HS-27A (cell line): ENCODE results near the gene NDST3.

Experiments used
- DNase-seq: peaks from one replicate; pipeline ENCODE4 v3.0.0-alpha.2; 2012; ENCODE audit warnings: low read depth, missing footprints

Gene NDST3

GRCh38 chr4:118034053-118034785 lies at the start of gene NDST3:
Gene NDST3 (plus strand): TSS chr4:118034486. CDS start chr4:118053911, 19,425 bp downstream.
- DNase-seq, result no peak

- DNase-seq, result no peak
These were observed 48.0 kb upstream of the NDST3 start for GRCh38 chr4:117986321-117986720.

- DNase-seq, result no peak
These were observed 46.8 kb upstream of the NDST3 start for GRCh38 chr4:117987464-117987863.

GRCh38 chr4:117996891-117997290 lies 37.4 kb upstream of the NDST3 start:
- no peak for DNase-seq

DNA sequence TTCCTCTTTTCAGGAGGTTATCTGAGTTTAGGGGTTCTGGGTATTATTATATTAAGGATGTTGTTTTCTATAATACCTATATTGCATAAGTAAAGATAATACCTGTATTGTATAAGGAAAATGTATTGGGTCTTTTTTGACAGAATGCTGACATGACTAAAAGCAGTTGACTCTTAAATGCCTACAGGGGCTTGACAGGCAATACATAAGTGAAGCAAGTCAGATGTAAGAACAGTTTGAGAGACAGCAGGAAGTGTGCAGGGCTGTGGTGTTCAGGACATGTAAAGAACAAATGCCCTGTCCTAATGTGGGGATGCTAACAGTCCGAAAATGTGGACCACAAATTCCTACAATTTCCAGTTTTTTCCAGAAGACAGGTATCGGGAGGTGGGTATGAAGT lies 30.2 kb upstream of the NDST3 start:
- DNase-seq, result no peak

- no peak for DNase-seq
These were observed 28.4 kb upstream of the NDST3 start for GRCh38 chr4:118005883-118006282.

GRCh38 chr4:118012142-118012541 lies 22.1 kb upstream of the NDST3 start:
- DNase-seq, result no peak

DNA sequence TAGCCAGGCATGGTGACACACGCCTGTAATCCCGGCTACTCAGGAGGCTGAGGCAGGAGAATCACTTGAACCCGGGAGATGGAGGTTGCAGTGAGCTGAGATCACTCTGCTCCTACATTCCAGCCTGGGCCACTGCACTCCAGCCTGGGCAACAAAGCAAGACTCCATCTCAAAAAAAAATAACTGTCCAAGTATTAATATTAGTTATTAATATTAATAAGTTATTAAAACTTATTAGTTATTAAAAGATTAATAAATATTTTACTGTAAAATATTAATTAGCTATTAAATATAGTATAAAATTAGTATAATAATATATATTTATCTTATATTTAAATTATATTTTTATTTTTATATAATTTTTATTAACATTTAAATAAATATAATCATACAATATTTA lies 19.5 kb upstream of the NDST3 start:
- no peak for DNase-seq

DNA sequence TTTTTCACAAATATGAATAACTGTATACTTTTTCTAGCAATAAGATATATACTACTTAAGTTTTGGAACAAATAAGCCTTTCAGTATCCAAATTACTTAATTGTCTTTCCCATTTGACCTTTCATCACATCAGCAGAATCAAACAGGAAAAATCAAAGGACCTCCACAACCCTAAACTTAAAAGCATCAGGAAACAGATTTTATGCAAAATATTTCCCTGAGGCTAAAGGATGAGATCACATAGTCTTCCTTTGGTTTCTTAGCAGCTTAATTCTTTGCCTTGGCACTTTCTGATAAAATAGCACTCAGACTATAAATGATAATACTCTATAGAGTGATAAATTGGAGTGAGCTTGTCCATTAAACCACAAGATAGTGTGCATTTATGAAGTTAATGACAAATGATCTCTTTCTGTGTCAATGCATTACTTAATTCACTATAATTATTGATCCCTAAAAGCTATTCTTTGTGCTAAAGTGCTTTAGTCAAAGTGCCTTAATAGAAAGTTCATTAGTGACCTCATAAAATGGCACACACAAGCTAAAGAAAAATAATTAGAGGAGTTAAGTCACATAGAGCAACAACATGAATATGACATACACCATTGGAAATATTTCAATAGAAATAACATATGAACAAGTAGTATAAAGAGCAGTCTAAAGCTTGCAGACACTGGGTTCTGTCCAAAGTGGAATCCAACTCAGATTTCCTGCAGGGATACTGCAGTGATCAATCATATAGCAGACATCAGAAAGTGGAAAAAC lies 15.7 kb upstream of the NDST3 start:
- DNase-seq, result no peak

DNA sequence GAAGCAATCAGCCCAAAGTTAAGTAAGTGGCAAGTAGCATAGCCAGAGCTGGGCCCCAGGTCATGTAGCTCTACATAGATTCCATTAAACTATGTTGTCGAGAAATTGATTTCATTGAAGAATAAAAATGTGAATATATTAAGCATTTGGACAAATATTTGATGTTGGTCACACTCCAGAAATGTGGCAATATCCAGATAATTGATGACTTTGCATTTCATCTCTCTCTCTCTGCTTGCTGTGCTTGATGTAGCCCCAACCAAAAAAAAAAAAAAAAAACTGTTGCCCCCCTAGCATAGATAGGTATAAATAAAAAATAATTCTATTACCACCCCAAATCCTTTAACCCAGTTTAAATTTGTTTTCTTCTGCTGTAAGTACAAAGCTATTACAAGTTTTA lies 7.5 kb upstream of the NDST3 start:
- DNase-seq, result no peak

DNA sequence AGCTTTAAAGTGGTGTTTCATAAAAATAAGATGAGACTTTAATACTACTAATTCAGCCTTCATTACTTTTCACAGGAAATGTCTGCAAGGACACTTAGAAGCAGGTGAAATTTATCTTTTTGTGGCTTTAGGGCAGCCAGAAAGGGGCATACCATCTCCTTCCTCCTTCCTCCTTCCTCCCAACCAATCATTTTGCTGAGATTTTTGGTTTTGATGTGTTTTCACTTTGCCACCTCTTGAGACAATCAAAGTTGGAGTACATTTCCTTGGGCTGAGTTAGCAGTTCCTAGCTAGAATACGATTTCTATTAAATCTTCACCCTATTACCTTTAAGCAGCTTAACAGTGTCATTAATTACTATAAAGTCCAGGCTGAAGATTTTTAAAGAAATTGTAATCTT lies 5.1 kb upstream of the NDST3 start:
- no peak for DNase-seq

DNA sequence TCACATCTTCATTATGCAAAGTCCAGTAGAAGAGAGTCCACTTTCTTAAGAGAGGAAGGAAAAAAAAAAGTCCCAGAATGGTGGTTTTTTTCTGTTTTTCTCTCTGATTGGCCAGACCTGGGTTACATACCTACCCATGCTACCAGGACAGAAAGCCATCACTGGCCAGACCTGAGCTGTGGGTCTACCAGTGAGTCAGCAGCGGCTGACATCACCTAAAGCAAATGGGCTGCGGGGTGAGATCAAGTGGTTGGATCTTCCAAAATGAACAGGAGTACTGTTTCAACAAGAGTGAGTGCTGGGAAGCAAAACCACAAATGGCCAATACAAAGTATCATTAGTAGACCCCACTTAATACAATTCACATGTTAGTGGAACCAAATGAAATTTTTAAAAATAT lies 1.6 kb upstream of the NDST3 start:
- DNase-seq, result no peak

DNA sequence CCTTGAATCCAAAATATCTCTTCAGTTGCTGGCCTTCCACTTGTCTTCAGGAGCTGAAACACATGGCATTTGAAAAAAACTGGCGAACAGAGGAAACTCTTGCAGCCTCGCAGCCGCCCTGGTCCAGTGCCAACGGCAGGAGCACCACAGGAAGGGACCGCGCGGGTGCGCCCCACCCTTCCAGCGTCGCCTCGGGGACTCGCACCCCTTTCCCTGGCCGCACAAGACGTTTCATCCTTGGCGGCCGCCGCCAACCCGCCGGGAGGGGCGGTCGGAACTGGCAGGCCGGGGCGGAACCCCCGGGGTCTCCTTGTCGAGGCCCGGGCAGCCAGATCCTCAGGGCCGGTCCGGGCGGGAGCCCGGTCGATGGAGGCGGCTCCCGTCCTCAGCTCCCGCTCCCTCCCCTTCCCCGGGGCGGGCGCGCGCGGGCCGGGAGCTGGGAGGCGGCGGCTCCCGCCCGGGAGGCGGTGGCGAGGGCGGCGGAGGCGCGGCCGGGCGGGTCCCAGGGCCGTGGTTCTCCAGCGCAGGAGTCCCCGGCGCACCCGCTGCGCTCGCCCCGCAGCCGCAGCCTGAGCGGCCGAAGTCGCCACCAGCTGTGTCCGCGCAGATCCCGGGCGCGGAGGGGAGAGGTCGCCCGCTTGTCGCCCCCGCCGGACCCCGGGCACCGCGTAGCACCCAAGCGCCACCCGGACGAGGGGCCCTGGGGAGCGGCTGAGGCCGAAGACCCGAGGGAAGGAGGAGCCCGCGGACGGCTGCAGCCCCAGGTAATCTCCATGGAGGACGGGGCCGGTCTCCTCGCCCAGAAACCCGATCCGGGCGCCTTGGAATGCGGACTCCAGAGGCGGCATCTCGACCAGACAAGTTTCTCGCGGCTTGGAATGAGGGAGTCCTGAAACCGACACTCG lies 886 bp upstream of the NDST3 start:
- no peak for DNase-seq

GRCh38 chr4:118035309-118035708 lies 1.0 kb downstream of the NDST3 start:
- DNase-seq, result no peak

DNA sequence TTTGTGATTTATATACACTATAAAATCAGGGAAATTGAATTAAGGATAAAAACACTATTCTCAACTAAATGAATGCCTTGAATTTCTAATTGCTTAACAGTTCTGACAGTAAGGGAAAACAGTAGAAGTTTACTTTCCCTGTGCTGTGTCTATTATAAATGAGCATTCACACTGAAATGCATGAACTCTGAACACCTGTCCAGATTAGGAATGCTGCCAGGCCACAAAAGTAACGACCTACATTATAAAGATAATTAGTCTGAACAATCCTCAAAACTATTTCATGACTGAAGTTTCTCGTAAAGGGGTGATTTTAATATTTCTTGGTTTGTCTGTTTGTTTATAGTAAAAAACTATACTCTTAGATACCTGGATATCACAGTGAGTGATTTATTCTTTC lies 2.0 kb downstream of the NDST3 start:
- DNase-seq, result no peak

GRCh38 chr4:118037955-118038354 lies 3.7 kb downstream of the NDST3 start:
- DNase-seq, result no peak

DNA sequence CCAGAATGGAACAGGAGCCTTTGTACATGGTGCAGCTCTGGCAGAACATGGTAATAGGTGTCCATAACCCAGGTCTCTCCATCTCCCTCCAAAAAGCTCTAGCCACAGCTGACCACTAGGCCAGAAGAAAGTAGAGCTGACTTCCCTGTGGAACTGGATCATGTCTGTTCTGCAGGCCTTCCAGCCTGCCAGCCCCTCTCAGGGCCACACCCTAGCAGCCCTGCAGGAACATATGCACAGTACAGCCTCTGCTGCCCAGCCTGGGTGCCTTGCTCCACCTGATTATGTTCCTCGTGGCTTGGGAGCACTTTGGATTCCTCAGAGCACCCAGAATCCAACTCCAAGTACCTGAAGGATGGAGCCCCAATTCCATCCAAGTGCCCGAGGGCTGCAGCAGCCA lies 12.0 kb downstream of the NDST3 start:
- no peak for DNase-seq

- no peak for DNase-seq
These were observed 12.8 kb downstream of the NDST3 start for GRCh38 chr4:118047043-118047442.

DNA sequence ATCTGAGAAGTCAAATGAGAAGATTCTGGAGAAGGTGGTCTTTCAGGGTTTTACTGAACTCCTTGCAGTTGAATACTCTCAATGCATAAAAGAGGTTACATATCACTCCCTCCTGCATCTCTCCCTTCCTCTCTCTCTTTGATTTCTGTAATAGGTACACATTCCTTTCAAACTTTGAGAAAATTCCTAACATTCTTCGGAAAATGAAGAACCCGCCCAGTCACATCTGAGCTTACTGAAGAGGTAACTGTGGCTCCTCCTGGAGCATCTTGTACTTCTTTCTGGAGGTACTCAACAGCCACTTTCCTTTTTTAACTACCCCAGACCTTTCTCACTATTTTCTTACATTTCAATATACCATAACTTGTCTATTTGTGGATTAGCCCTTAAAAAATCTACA lies 24.7 kb downstream of the NDST3 start:
- DNase-seq, result no peak

DNA sequence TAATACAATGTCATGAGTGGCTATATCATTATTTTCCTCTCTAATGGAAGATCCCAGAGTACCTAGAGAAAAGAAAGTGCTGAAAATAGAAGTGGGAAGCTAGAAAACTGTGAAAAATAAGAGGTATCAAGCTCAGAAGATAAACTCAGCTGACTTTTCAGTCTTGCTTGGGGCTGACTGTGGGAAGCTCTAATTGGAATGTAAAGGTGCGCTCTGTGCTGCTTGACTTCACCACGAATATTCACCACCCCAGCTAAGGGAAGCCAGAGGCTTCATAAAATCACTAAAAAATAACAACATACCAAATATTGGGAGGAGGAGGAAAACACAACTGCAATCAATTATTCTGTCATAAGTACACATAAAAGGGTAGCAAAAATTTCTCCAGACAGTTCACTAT lies 25.1 kb downstream of the NDST3 start:
- no peak for DNase-seq

- no peak for DNase-seq
These were observed 42.9 kb downstream of the NDST3 start for GRCh38 chr4:118076958-118077766.

DNA sequence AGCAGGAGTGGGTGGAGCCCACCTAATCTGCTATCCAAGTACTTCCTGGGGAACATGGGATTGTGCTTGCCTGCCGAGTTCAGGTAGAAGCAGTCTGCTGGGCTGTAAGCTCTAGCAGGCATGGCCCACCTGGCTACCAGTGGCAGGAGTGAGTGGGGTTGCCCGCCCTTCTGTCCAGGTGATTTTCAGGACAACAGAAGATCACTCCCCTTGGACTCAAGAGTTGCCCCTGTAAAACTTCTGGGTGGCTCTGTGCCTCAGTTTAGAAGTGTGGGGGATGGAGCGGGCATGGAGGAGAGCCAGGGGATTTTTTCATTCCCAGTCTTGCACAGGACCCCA lies 43.5 kb downstream of the NDST3 start:
- DNase-seq, result no peak
